GM18907 (cell line): ENCODE data around the gene CLCN7.

ENCODE experiments used
- ATAC-seq: cut with Tn5 transposase; IDR thresholded peaks from one replicate; pipeline ENCODE4 v1.9.1; 2021; ENCODE audit warnings: mild to moderate bottlenecking, moderate library complexity; ENCODE audit not compliant: unreplicated experiment

The CLCN7 gene, protein sequence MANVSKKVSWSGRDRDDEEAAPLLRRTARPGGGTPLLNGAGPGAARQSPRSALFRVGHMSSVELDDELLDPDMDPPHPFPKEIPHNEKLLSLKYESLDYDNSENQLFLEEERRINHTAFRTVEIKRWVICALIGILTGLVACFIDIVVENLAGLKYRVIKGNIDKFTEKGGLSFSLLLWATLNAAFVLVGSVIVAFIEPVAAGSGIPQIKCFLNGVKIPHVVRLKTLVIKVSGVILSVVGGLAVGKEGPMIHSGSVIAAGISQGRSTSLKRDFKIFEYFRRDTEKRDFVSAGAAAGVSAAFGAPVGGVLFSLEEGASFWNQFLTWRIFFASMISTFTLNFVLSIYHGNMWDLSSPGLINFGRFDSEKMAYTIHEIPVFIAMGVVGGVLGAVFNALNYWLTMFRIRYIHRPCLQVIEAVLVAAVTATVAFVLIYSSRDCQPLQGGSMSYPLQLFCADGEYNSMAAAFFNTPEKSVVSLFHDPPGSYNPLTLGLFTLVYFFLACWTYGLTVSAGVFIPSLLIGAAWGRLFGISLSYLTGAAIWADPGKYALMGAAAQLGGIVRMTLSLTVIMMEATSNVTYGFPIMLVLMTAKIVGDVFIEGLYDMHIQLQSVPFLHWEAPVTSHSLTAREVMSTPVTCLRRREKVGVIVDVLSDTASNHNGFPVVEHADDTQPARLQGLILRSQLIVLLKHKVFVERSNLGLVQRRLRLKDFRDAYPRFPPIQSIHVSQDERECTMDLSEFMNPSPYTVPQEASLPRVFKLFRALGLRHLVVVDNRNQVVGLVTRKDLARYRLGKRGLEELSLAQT

GRCh38 chr16:1474796-1475551 is at the start of gene CLCN7:
Gene CLCN7 (minus strand): TSS chr16:1475028. CDS start chr16:1474974, 54 bp downstream.
- ATAC-seq: peak; percentile 81

DNA sequence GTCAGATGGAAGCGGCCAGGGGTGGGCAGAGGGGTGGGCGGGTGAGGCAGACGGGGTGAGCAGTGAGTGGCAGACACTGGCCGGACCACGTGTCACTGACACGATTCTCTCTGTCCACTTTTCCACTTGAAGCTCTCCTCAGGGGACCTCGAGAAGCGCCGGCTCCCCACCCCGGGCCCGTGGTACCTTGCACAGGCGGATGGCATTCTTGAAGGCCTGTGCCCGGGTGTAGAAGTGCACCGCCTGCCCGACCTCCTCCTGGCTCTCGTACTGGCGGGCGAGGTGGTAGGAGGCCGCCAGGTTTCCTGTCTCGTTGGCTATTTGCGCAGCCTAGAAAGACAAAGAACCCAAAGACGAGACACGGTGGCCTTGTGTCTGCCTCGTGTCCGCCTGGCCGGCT is 49.5 kb upstream of the CLCN7 start:
- no peak for ATAC-seq

DNA sequence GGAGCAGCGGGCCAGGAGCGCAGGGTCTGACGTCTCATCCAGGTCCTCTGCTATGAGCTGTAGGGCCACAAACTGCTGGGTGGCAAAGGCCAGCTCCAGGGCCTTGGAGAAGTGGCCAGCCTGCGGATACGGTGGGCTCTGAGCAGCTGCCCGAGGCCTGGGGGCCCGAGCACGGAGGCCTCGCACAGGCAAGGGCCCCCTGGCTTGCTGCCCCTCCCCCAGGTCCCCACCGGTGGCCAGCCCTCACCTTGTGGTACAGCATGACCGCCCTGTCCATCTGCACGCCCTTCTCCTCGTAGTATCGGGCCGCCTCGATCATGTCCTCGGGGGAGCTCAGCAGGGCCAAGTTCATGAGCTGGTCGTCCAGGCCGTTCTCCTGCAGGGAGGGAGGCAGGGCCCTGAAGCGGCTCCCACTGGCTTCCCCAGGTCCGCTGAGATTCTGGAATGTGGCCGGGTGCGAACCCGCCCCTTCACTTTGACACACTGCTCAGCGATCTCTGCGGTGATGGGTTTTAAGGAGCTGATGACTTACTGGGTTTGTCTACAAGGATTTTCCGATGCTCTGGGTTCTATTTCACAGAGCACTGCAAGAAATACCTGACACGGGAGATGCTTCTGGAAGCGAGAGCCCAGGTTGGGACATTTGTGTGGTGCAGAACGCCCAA is 48.9 kb upstream of the CLCN7 start:
- ATAC-seq: no peak

DNA sequence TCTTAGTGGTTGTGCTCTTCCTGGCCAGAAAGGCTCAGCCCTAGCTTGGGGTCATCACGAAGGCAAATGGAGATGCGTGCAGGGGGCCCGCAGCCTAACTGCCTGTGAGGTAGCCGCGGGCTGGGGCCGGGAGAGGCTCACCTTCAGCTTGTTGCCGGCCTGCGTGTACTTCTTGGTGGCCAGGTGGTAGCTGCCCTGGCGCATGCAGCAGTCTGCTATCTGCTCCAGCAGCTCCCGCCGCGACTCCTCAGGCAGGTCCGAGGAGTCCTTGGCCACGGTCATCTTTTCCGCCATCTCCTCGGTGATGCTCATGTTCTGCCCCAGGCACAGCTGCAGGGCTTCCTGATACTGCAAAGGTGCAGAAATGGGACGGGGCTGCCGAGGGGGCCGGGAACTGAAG is 45.6 kb upstream of the CLCN7 start:
- ATAC-seq: no peak

DNA sequence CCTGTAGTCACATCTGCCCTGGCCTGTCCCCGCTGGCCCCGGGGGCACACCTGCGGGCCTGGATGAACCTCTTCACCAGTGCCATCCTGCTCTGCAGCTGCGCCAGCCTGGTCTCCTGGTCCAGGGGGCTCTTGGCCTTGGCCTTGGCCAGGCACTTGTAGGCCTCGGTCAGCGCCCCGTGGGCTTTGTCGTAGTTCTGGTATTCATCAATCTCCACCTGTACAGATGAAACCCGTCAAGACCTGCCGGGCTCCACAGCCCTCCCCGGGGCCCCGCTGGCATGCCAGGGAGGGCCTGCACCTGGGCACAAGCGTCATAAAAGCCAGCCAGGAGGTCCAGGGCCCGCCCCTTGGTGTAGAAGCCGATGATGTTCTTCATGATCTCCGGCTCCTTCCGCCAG is 45.0 kb upstream of the CLCN7 start:
- no peak for ATAC-seq

- ATAC-seq: no peak
Measured at GRCh38 chr16:1518626-1519135, 43.9 kb upstream of the CLCN7 start.

DNA sequence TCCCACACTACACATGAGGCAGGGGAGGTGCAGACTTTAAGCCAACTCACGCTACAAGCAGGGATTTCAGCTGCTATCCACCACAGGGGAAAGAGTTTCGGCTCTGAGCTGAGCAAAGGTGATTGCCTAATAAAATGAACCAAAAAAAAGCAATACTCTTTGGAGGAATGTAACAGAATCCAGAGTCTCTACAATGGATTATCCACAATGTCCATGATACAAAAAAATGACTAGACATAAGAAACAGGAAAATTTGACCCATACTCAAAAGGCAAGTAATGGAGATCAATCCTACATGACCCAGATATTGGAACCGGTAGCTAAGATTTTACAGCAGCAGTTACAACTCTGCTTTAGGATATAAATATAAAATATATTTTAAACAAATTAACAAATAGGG is 39.7 kb upstream of the CLCN7 start:
- no peak for ATAC-seq

- ATAC-seq: no peak
Measured at GRCh38 chr16:1512774-1513173, 37.9 kb upstream of the CLCN7 start.

DNA sequence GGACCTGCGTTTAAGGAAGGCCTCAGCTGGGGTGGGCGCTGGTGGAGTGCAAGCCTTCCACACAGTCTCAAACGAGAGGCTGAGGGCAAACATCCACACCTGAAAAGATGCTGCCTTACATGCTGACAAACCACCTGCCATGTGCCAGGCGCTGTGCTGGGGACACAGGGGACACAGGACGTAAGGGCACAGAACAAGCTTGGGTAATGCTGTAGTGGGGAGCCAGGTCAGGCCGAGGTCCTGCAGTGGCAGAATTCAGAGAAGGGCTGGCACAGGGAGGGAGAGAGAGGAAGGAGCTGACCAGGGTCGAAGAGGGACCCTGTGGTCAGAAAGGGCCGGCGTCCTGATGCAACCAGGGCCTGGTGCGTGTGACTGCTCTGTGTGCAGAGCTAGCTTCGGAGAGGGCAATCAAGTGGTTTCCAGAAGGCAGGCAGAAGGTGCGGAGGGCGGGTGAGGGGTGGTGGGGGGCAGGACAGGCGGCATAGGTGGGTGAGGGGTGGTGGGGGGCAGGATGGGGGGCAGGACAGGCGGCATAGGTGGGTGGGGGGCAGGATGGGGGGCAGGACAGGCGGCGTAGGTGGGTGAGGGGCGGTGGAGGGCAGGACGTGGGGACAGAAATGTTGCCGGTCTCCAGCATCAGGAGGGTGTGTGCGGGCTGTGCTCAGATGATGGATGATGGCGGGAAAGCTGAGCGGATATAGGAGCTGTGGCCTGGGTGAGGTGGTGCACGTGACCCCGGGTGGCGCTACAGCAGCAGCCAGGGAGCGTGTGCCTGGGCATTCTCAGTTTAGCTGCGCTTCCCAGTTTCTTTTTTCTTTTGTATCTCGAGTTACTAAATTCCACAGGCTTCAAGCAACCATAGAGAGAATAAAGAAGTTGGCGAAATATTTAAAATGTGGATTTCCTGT is 37.1 kb upstream of the CLCN7 start:
- ATAC-seq: no peak

DNA sequence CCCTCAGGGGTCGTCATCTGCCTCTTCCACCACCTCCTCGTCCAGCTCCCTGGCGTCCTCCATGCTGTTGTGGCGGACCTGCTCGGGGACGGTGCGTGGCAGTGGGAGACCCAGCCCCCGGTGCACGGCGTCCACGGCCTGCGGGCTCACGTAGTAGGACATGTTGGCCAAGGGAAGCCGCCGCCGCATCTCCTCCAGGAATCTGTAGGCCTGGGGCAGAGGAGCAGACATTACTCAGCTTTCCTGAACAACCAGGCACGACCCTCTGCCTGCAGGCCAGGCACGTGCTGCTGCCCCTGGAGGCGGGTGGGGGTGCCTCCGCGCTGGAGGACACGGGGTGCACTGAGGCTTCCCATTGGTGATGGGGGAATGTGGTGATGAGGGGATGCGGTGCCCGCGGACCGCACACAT is 36.1 kb upstream of the CLCN7 start:
- ATAC-seq: no peak

- no peak for ATAC-seq
Measured at GRCh38 chr16:1510272-1510671, 35.4 kb upstream of the CLCN7 start.

- ATAC-seq: no peak
Measured at GRCh38 chr16:1509307-1510221, 34.7 kb upstream of the CLCN7 start.

DNA sequence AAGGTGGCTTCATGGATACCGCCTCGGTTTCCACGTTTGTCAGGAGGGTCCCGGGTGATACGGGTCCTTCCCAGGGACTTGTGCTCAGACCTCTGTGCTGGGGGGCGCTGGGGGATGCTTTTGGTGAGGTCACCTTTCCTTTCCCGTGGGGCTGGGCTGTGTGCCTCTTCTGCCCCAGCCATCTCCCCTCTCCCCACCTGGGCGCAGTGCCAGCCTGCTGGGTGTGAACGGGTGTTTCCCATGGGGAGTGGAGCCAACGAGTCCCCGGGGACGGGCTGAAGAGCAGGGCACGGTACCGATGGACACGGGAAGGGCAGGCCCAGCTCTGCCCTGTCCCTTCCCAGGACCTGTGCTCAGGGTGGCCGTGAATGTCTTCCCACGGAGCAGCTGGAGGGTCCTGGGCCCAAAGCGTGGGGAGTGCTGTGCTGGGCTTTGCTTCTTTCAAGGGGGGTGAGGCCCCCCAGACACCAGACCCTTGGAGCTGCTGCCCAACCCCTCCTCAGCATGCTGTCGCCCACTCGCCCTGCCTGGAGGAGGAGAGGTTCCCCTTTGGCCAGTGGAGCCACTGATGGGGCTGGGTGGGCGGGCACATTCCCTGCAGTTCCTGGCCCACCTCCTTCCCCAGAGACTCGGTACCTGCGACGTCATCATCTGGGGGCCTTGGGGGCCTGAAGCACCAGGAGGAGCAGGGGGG is 33.8 kb upstream of the CLCN7 start:
- no peak for ATAC-seq

DNA sequence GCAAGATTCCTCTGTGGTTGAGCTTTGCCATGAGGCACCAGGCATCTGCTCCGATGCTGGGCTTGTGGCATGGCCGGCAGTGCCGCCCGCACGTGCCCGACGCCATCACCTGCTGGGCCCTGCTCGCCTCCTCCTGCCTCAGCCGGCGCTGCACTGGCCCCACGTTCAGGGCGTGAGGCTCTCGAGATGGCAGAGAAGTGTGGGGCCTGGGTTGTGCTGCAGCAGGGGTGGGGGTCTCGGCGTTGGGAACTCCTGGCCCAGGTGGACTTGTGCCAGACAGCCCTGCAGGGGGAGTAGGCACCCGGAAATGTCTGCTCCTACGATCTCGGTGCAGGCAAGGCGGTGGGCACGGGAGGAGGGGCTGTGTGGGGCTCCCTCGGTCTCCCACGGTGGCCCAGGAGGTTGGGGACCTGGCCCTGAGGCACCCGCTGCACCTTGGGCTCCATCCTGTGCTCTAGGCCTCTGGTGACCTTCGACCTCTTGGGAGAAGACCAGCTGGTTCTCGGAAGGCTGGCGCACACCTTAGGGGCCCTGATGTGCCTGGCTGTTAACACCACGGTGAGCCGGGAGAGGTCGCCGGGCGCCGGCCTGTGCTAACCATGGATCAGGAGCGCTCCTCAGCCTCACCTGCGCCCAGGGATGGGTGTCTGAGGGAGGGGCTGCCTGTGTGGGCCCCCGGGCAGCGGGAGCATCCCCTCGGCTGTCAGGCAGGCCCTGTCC is 31.8 kb upstream of the CLCN7 start:
- no peak for ATAC-seq

GRCh38 chr16:1505912-1506311 is 31.1 kb upstream of the CLCN7 start:
- no peak for ATAC-seq

- no peak for ATAC-seq
Measured at GRCh38 chr16:1505073-1505844, 30.4 kb upstream of the CLCN7 start.
